Mammary epithelial cell (primary cell): ENCODE results near the gene MYO9A.

Experiments
- CTCF ChIP-seq, 2 donors: IDR thresholded peaks in 1 of 2; conservative IDR thresholded peaks in 1 of 2; 2 replicates each; pipeline ENCODE4 v1.5.1; 2011 to 2012; ENCODE audit warnings: inconsistent platforms in 2 of 2, low read length in 2 of 2, mild to moderate bottlenecking in 2 of 2, control low read depth in 1 of 2, low read depth in 1 of 2; ENCODE audit not compliant: insufficient read depth in 1 of 2; ENCODE audit errors: extremely low read depth in 1 of 2
- EZH2 ChIP-seq: IDR thresholded peaks from 2 replicates; pipeline ENCODE4 v1.6.1; 2012; ENCODE audit warnings: low read length, inconsistent platforms, borderline replicate concordance

GRCh38 chr15:72021604-72022003 is 96.3 kb downstream of the MYO9A start:
- no peak for TF ChIP-seq CTCF (conservative IDR thresholded peaks at IDR 0.05 in 1 of 2, IDR thresholded peaks at IDR 0.05 in 1 of 2; ENCODE audit: extremely low read depth in 1 of 2, insufficient read depth in 1 of 2, low read depth in 1 of 2, low read length in 2 of 2)
- TF ChIP-seq EZH2, result no peak
